ENCODE data around the gene FGB.

FGB gene

GRCh38 chr4:154573190-154573870 lies 10.5 kb downstream of the FGB start:
- TF ChIP-seq TCF12 (IDR thresholded peaks at IDR 0.05; ENCODE audit: low read depth) (no peak), TAF1 (IDR thresholded peaks at IDR 0.05; ENCODE audit: low read depth) (no peak)

GRCh38 chr4:154574311-154574710 lies 11.5 kb downstream of the FGB start:
- TF ChIP-seq RAD21 (IDR thresholded peaks at IDR 0.05; ENCODE audit: low read depth) (no peak), MAX (IDR thresholded peaks at IDR 0.05) (no peak), TAF1 (IDR thresholded peaks at IDR 0.05; ENCODE audit: low read depth) (no peak), FOXM1 (IDR thresholded peaks at IDR 0.05; ENCODE audit: borderline replicate concordance, low read depth) (no peak)

- TF ChIP-seq RAD21 (IDR thresholded peaks at IDR 0.05; ENCODE audit: low read depth) (no peak), ZBTB7A (IDR thresholded peaks at IDR 0.05; ENCODE audit: low read depth) (no peak)
These were observed 14.5 kb downstream of the FGB start for GRCh38 chr4:154577324-154577723.

GRCh38 chr4:154578919-154579318 lies 16.1 kb downstream of the FGB start:
- TF ChIP-seq YY1 (IDR thresholded peaks at IDR 0.05; ENCODE audit: low read depth) (no peak), ZBTB7A (IDR thresholded peaks at IDR 0.05; ENCODE audit: low read depth) (no peak), RAD21 (IDR thresholded peaks at IDR 0.05; ENCODE audit: low read depth) (no peak), MAX (IDR thresholded peaks at IDR 0.05) (no peak), REST (IDR thresholded peaks at IDR 0.05; ENCODE audit: low read depth) (no peak), TAF1 (IDR thresholded peaks at IDR 0.05; ENCODE audit: low read depth) (no peak)

GRCh38 chr4:154579927-154580326 lies 17.1 kb downstream of the FGB start:
- no peak for TF ChIP-seq MAX (IDR thresholded peaks at IDR 0.05)
- TF ChIP-seq EP300 (IDR thresholded peaks at IDR 0.05; ENCODE audit: borderline replicate concordance), result no peak
- no peak for TF ChIP-seq TAF1 (IDR thresholded peaks at IDR 0.05; ENCODE audit: low read depth)
- TF ChIP-seq FOXM1 (IDR thresholded peaks at IDR 0.05; ENCODE audit: borderline replicate concordance, low read depth), result no peak
- TF ChIP-seq RAD21 (IDR thresholded peaks at IDR 0.05; ENCODE audit: low read depth), result no peak
- no peak for TF ChIP-seq CREB1 (IDR thresholded peaks at IDR 0.05; ENCODE audit: low read depth)
- TF ChIP-seq TEAD4 (IDR thresholded peaks at IDR 0.05), result no peak
- TF ChIP-seq EGR1 (IDR thresholded peaks at IDR 0.05), result no peak
- TF ChIP-seq YY1 (IDR thresholded peaks at IDR 0.05; ENCODE audit: low read depth), result no peak
- no peak for TF ChIP-seq ZBTB7A (IDR thresholded peaks at IDR 0.05; ENCODE audit: low read depth)
- no peak for TF ChIP-seq TCF12 (IDR thresholded peaks at IDR 0.05; ENCODE audit: low read depth)

- TF ChIP-seq EGR1 (IDR thresholded peaks at IDR 0.05), result no peak
- no peak for TF ChIP-seq REST (IDR thresholded peaks at IDR 0.05; ENCODE audit: low read depth)
- no peak for TF ChIP-seq CEBPB (IDR thresholded peaks at IDR 0.05)
- TF ChIP-seq TAF1 (IDR thresholded peaks at IDR 0.05; ENCODE audit: low read depth), result no peak
- TF ChIP-seq EP300 (IDR thresholded peaks at IDR 0.05; ENCODE audit: borderline replicate concordance), result no peak
- no peak for TF ChIP-seq YY1 (IDR thresholded peaks at IDR 0.05; ENCODE audit: low read depth)
- TF ChIP-seq RAD21 (IDR thresholded peaks at IDR 0.05; ENCODE audit: low read depth), result no peak
- TF ChIP-seq MAX (IDR thresholded peaks at IDR 0.05), result no peak
- TF ChIP-seq USF1 (IDR thresholded peaks at IDR 0.05), result no peak
These were observed 19.9 kb downstream of the FGB start for GRCh38 chr4:154582723-154583122.

GRCh38 chr4:154583230-154583629 lies 20.4 kb downstream of the FGB start:
- no peak for TF ChIP-seq NFIC (IDR thresholded peaks at IDR 0.05)
- TF ChIP-seq CREB1 (IDR thresholded peaks at IDR 0.05; ENCODE audit: low read depth), result no peak
- TF ChIP-seq RAD21 (IDR thresholded peaks at IDR 0.05; ENCODE audit: low read depth), result no peak
- TF ChIP-seq TAF1 (IDR thresholded peaks at IDR 0.05; ENCODE audit: low read depth), result no peak
- TF ChIP-seq EGR1 (IDR thresholded peaks at IDR 0.05), result no peak
- TF ChIP-seq TEAD4 (IDR thresholded peaks at IDR 0.05), result no peak
- TF ChIP-seq CEBPB (IDR thresholded peaks at IDR 0.05), result no peak
- TF ChIP-seq FOXM1 (IDR thresholded peaks at IDR 0.05; ENCODE audit: borderline replicate concordance, low read depth), result no peak
- TF ChIP-seq YY1 (IDR thresholded peaks at IDR 0.05; ENCODE audit: low read depth), result no peak
- TF ChIP-seq MAX (IDR thresholded peaks at IDR 0.05), result no peak
- no peak for TF ChIP-seq ZBTB7A (IDR thresholded peaks at IDR 0.05; ENCODE audit: low read depth)
- TF ChIP-seq USF1 (IDR thresholded peaks at IDR 0.05), result no peak
- no peak for TF ChIP-seq EP300 (IDR thresholded peaks at IDR 0.05; ENCODE audit: borderline replicate concordance)
- TF ChIP-seq REST (IDR thresholded peaks at IDR 0.05; ENCODE audit: low read depth), result no peak
- no peak for TF ChIP-seq TCF12 (IDR thresholded peaks at IDR 0.05; ENCODE audit: low read depth)
